Measurements from ENCODE around the gene MUC5AC.

MUC5AC gene

DNA sequence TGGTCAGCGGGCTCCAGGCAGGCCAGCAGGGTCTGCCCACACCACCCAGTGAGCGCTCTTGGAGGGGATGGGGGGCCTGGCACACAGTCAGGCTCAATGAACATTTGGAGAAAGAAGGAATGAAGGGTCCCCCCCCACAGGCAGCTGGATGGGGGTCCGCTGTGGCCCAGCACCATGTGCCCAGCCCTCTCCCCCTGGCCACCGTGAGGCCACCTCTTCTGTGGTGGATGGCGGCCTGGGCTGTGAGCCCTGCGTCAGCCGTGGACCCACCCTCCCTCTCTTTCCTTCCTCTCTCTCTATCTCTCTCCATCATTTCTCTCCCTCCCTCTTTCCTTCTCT is 35.1 kb upstream of the MUC5AC start:
- DNase-seq: no peak

GRCh38 chr11:1123970-1124369 is 33.8 kb upstream of the MUC5AC start:
- DNase-seq: no peak

DNA sequence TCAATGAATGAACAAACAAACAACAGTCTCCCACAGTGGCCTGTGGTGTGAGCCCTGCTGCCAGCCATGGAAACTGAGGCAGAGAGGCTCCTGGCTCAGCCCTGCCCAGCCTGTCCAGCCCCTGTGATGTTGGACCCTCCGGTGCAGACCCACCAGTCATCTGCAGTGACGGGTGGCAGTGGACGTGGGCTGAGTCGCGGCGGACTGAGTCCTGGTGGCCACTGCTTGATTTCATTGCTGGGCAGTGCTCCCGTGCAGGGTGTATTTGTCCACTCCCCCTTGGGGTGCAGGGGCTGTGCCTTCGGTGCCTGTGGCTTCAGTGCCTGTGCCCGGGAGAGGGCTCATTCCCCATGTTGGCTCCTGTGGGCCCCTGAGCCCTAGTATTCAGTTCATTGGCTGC is 31.9 kb upstream of the MUC5AC start:
- DNase-seq: no peak

DNA sequence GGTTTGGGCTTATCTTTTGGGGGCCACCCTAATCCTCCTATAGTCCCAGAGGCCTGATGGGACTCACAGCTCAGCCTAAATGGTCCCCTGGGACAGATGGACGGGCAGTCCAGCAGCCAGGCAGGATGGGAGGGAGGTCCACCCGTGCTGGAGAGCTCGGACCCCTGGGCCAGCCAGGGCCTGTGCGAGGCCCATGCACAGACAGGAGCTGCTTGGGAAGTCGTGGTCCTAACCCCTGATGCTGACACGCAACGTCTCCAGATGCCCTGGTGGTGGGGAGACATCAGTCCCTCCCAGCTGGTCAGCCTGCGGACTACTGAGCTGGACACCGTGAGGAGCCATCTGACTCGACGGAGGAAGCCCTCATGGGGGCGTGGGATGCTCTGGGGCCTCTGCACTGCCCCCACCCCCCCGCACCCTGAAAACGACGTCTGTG is 31.2 kb upstream of the MUC5AC start:
- DNase-seq: no peak

GRCh38 chr11:1126935-1127663 is 30.7 kb upstream of the MUC5AC start:
- no peak for DNase-seq

GRCh38 chr11:1127664-1128162 is 30.0 kb upstream of the MUC5AC start:
- no peak for DNase-seq

DNA sequence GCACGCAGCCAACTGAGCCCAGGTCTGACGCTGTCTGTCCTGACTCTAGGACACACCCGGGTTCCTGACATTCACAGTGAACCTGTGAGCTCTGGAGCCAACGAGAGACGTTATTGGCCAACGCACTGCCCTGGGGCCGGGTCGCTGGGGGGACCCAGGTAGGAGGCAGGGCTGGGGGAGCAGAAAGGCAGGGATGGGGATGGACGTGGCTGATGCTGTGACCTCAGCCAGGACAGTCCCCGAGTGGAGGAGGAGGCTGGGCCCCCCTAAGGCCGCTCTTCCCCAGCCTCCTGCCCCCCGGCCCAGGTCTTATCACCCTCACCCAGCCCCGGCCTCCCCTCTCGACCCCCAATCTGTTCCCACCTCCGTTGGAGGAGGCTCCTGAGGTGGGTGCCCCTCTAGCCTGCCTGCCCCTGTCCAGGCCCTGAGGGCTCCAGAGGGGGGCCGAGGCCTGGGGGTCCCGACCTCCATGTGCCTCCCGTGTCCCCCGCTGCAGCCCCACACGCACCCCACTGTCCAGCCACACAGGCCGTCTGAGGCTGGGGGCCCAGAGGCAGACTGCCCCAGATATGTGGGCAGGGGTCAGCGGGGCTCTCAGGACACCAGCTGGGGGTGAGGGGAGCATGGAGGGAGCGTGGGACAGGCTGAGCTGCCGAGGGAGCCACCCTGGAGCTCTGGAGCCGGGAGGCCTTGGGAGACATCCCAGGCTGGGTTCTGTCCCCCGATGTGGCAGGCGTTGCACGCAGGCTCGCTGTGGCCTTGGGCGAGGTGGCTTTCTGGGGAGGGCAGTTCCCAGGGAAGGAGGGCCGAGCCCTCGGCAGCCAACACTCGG is 29.2 kb upstream of the MUC5AC start:
- no peak for DNase-seq

DNA sequence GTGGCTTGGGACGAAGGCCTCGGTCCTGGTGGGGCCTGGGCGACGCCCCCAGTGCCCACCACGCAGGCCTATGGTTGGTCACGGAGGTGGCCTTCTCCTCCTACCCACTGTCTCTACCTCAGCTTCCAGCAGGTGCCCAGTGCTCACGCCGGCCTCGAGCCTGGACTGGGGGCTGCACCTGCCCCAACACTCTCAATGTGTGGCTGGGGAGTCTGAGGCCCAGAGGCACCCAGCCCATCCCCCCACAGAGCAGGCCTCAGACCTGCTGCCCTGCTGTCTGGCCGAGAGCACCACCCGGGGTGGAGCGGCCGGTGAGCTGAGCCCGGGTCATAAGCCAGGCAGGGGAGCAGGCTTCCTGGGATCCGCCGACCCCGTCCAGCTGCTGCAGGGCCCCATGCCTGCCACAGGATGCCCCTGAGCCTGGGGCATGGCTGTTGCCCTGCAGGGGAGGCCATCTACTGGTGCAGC is 28.6 kb upstream of the MUC5AC start:
- no peak for DNase-seq

DNA sequence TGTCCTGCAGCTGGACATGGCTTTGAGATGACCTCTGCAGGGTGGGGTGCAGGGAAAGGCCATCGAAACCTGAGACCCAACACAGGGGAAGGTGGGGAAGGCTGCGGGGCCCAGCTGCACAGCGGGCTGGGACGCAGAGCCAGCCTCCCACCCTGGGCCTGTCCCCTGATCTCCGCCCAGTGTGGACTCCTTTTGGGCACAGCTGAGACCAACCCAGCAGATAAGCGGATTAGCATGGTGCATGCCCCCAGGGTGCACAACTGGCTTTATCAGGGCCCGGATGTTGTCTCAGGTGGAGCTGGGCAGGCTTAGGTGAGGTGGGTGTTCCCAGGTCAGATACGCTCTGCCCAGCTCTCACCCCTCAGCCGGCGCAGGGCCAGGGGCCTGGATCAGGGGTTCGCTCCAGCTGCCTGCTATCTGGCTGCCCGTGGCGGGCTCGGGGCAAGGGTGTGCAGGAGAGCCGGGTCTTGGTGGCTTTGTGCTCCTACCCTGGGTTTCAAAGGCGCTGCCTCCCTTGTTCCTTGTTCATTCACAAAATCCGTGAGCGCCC is 28.1 kb upstream of the MUC5AC start:
- DNase-seq: no peak

DNA sequence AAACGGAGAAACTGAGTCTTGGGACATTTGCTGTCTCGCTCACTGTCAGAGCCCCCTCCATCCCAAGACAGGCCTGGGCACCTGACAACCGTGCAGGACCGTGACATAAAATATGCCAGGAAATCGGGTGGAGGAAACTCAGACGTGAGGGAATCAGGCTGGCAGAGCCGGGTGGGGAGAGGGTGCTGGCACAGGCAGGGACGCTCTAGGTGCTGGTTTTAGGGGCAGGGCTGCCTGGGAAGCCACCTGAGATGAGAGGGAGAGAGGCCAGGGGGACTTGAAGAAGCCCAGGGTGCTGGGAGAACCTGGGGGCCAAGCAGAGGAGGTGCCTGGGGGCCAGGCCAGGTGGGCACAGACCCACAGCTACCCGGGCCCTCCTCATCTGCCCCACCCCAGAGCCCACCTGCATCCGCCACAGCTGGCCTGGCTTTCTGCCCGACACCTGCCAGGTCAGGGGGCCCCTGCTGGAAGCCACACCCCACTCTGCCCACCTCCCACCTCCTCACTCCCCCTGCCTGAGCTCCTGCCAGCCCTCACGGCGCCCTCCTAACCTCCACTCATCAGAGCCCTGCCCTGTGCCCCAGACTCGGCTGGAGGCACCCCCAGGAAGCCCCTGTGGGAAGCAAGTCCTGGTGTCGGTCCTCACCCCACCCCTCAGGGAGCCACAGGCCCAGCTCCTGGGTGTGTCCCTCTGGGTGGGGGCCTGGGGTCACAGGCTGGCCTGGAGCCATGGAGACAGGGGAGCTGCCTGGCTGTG is 27.3 kb upstream of the MUC5AC start:
- DNase-seq: no peak

- no peak for DNase-seq
These were observed 26.5 kb upstream of the MUC5AC start for GRCh38 chr11:1131033-1131911.

DNA sequence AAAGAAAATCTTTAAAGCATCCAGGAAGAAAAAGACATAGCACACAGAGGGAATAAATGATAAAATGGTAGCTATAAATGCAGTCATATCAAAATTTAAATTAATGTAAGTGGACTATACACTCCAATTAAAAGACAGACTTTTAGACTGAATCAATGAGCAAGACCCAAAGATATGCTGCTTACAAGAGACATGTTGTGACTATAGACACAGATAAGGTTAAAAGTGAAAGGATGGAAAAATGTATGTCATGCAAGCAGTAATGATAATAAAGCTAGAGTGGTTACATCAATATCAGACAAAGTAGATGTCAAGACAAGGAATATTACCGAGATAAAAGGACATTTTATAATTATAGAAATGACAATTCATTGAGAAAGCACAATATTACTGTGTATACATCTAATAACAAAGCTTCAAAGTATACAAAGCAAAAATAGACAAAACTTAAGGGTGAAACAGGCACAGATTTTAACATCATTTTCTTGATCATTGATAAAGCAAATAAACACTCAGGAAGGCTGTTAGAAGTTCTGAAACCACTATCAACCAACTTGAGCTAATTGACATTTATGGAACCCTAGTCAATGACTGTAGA is 22.8 kb upstream of the MUC5AC start:
- DNase-seq: no peak

- no peak for DNase-seq
These were observed 19.7 kb upstream of the MUC5AC start for GRCh38 chr11:1138097-1138496.

GRCh38 chr11:1139441-1140083 is 18.2 kb upstream of the MUC5AC start:
- DNase-seq: no peak

- DNase-seq: no peak
These were observed 16.9 kb upstream of the MUC5AC start for GRCh38 chr11:1140642-1141490.

DNA sequence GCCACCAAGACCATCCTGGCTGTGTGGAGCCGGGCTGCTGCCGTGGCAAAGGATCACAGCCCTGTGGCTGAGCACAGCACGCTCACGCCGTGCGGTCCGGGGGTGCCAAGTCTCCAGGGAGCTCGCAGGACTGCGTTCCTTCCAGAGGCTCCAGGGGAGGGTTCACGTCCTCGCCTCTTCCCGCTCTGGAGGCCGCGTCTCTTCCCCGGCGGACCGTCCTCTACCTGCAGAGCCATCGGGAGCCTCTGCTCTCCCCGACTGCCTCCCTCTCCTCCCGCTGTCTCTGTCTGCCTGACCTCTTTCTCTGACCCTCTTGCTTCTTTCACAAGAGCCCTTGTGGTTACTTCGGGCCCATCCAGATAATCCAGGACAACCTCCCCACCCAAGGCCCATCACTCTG is 11.4 kb upstream of the MUC5AC start:
- no peak for DNase-seq

GRCh38 chr11:1147792-1148191 is 10.0 kb upstream of the MUC5AC start:
- DNase-seq: no peak

- no peak for DNase-seq
These were observed 9.0 kb upstream of the MUC5AC start for GRCh38 chr11:1148752-1149180.

- no peak for DNase-seq
These were observed 8.2 kb upstream of the MUC5AC start for GRCh38 chr11:1149545-1149944.

DNA sequence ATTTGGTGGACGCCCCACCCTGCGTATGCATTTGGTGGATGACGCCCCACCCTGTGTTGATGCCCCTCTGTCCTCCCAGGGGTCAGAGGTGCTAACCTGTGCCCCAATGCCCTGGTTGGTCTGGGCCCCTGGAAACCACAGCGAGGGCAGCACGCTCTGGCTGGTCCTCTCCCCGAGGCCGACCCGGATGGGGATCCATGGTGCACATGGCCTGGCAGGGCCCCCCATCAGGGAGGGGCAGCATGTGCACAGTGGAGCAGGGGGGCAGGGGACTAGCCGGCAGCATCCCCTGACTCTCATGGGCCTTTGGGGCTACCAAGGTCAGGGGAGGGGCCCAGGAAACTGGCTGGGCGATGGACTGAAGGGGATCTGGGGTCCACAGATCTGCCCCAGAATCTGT is 7.6 kb upstream of the MUC5AC start:
- DNase-seq: no peak

Data from activated naive CD4-positive, alpha-beta T cell treated with anti-CD3 and anti-CD28 coated beads, Interleukin-2, amount 50 U/mL, for 16 hours (primary cell).